IgD-negative memory B cell (primary cell): ENCODE measurements around the gene FOXA1. TPM values are rescaled to one million over a fixed set of nuclear protein-coding genes. Genes with fewer than 3 reads are reported as not detected.

Source experiments
- H3K27ac Mint-ChIP-seq, 3 donors: one replicate each; pipeline ENCODE4 v1.8.0; 2020 to 2022; ENCODE audit warnings: mild to moderate bottlenecking in 3 of 3, mixed read lengths in 3 of 3, moderate library complexity in 1 of 3
- H3K27me3 Mint-ChIP-seq: one replicate; pipeline ENCODE4 v1.8.0; 2021; ENCODE audit warnings: mixed read lengths
- H3K36me3 Mint-ChIP-seq: one replicate; pipeline ENCODE4 v1.8.0; 2020; ENCODE audit warnings: mild to moderate bottlenecking, mixed read lengths
- H3K4me1 Mint-ChIP-seq, 3 donors: one replicate each; pipeline ENCODE4 v1.8.0; 2020 to 2022; ENCODE audit warnings: mixed read lengths in 3 of 3, mild to moderate bottlenecking in 1 of 3
- H3K4me3 Mint-ChIP-seq, 4 donors: one replicate each; pipeline ENCODE4 v1.8.0; 2020 to 2022; ENCODE audit warnings: mild to moderate bottlenecking in 4 of 4, mixed read lengths in 4 of 4, moderate library complexity in 3 of 4
- H3K9me3 Mint-ChIP-seq, 3 donors: one replicate each; pipeline ENCODE4 v1.8.0; 2020 to 2021; ENCODE audit warnings: mixed read lengths in 3 of 3, mild to moderate bottlenecking in 1 of 3
- polyA plus RNA-seq: library from polyadenylated mRNA; unstranded; fragments of 300-500 nt; fragmentation: Illumina TruSeq; gene quantifications from one replicate; pipeline ENCODE4 v1.2.3, GENCODE V29; 2021

Gene FOXA1
- not detected for polyA plus RNA-seq

- peak within 1 kb of the TSS in 2 of 4 donors; percentile 32 to 67 for H3K4me3 Mint-ChIP-seq
- H3K4me1 Mint-ChIP-seq, result peaks cover 0 to 7% (median 4%) of the 10 kb centered on the region in 3 donors
- peaks cover 0 to 11% (median 1%) of the 10 kb centered on the region in 3 donors for H3K9me3 Mint-ChIP-seq
- H3K27ac Mint-ChIP-seq, result peak within 1 kb of the TSS in 2 of 3 donors; percentile 53 to 73
- H3K27me3 Mint-ChIP-seq, result peaks cover 63% of the 10 kb centered on the region
- H3K36me3 Mint-ChIP-seq, result peaks cover 2% of the 10 kb centered on the region
These were observed at the start of gene FOXA1, which contains the start of gene TTC6 for GRCh38 chr14:37594971-37595808. FOXA1 (minus strand) TSS chr14:37595249; CDS start chr14:37594972, 277 bp downstream. TTC6 (plus strand) TSS chr14:37595629; CDS start chr14:37622065, 26,436 bp downstream.

- no peaks in the 10 kb centered on the region for H3K27me3 Mint-ChIP-seq
- H3K4me1 Mint-ChIP-seq, result no peaks in the 10 kb centered on the region
- peaks cover 0 to 4% (median 0%) of the 10 kb centered on the region in 3 donors for H3K9me3 Mint-ChIP-seq
- H3K36me3 Mint-ChIP-seq, result no peaks in the 10 kb centered on the region
- no peak overlapping the region for H3K27ac Mint-ChIP-seq
- H3K4me3 Mint-ChIP-seq, result no peak overlapping the region
These were observed 48.7 kb upstream of the FOXA1 start for GRCh38 chr14:37643701-37644100.

GRCh38 chr14:37642125-37642524 lies 47.1 kb upstream of the FOXA1 start:
- no peak overlapping the region for H3K27ac Mint-ChIP-seq
- H3K4me3 Mint-ChIP-seq, result no peak overlapping the region
- no peaks in the 10 kb centered on the region for H3K36me3 Mint-ChIP-seq

GRCh38 chr14:37641117-37641516 lies 46.1 kb upstream of the FOXA1 start:
- Mint-ChIP-seq H3K27ac (no peak overlapping the region), H3K36me3 (no peaks in the 10 kb centered on the region), H3K9me3 (peaks cover 2 to 8% (median 2%) of the 10 kb centered on the region in 3 donors), H3K4me1 (no peaks in the 10 kb centered on the region), H3K4me3 (no peak overlapping the region), H3K27me3 (no peaks in the 10 kb centered on the region)

More at GRCh38 chr14:37642125-37642524, 47.1 kb upstream of the FOXA1 start:
- peaks cover 0 to 4% (median 0%) of the 10 kb centered on the region in 3 donors for H3K9me3 Mint-ChIP-seq
- H3K4me1 Mint-ChIP-seq, result no peaks in the 10 kb centered on the region
- H3K27me3 Mint-ChIP-seq, result no peaks in the 10 kb centered on the region

DNA sequence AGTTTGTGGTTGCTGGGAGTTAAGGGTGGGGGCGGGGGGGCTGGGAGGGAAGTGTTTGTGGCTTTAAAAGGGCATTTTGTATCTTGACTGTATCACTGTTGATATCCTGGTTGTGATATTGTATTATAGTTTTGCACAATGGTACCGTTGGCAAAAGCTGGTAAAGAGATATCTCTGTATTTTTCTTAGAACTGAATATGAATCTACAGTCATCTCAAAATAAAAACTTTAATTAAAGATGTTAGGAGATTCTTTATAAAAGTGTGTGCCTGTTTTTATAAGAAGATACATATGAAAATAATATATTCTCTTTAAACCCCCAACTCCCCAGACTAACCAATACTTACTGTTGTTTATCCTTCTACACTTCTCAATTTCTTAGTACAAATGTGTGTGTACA lies 43.5 kb upstream of the FOXA1 start:
- H3K36me3 Mint-ChIP-seq, result no peaks in the 10 kb centered on the region
- no peak overlapping the region for H3K4me3 Mint-ChIP-seq
- no peaks in the 10 kb centered on the region for H3K4me1 Mint-ChIP-seq
- H3K27me3 Mint-ChIP-seq, result no peaks in the 10 kb centered on the region
- H3K27ac Mint-ChIP-seq, result no peak overlapping the region
- H3K9me3 Mint-ChIP-seq, result peaks cover 2 to 8% (median 2%) of the 10 kb centered on the region in 3 donors

DNA sequence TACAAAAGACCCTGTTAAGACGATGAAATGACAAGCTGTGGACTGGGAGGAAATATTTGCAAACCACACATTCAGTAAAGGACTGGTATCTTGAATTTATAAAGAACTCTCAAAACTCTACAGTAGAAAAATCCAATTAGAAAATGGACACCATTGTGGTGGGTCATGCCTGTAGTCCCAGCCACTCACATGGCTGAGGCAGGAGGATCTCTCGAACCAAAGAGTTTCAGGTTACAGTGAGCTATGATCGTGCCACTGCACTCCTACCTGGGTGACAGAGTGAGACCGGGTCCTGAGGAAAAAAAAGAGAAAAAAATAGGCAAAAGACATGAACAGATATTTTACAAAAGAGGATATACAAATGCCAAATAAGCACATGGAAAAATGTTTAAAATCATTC lies 42.3 kb upstream of the FOXA1 start:
- H3K27ac Mint-ChIP-seq, result no peak overlapping the region
- H3K9me3 Mint-ChIP-seq, result peaks cover 2 to 8% (median 2%) of the 10 kb centered on the region in 3 donors
- H3K27me3 Mint-ChIP-seq, result no peaks in the 10 kb centered on the region
- no peaks in the 10 kb centered on the region for H3K36me3 Mint-ChIP-seq
- H3K4me3 Mint-ChIP-seq, result no peak overlapping the region
- H3K4me1 Mint-ChIP-seq, result no peaks in the 10 kb centered on the region

DNA sequence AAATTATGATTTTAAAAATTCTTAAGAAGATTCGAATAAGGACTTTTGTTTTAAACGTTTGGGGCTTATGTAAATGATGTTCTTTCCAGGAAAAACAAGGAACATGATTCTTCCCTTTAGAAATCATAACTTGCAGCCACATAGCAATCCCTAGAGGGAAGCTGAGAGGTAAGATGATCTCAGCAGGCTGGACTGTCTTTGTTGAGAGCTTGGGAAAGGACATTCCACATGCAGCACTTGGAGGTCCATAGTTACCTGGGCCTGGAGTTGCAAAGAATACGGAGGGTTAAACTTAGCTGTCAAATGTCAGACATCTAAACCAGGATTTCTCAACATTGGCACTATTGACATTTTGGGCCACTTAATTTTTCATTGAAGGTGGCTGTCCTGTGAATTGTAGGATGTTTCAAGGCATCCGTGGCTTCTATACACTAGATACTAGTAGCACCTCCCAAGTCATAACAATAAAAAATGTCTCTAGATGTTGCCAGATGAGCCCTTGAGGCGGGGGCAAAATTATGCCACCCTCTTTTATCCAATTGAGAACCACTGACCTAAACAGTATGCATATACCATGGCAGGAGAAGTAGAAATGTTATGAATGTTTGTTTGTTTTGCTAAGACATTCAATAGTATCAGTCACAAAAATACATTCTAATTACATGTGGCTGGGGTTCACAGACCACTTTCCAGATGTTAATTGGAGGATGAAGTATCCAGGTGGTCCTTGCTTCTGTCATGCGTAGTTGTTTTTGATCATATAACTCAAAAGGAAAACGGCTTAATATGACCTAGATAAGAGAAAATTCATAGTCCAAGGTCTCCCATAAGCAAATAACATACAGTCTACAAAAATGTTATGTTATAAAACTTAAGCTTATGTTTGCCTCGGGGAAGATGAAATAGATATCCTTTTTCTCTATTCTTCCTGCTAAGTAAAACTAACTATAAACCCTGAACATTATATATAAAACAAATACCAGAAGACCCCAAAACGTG lies 30.8 kb upstream of the FOXA1 start:
- Mint-ChIP-seq H3K9me3 (peaks cover 4 to 10% (median 9%) of the 10 kb centered on the region in 3 donors), H3K27ac (no peak overlapping the region), H3K4me1 (no peaks in the 10 kb centered on the region), H3K4me3 (no peak overlapping the region), H3K27me3 (peaks cover 2% of the 10 kb centered on the region), H3K36me3 (no peaks in the 10 kb centered on the region)

- Mint-ChIP-seq H3K4me3 (no peak overlapping the region), H3K27me3 (peaks cover 3% of the 10 kb centered on the region), H3K27ac (no peak overlapping the region), H3K36me3 (no peaks in the 10 kb centered on the region), H3K4me1 (no peaks in the 10 kb centered on the region), H3K9me3 (peaks cover 3 to 5% (median 4%) of the 10 kb centered on the region in 3 donors)
These were observed 28.9 kb upstream of the FOXA1 start for GRCh38 chr14:37623971-37624370.

- H3K36me3 Mint-ChIP-seq, result no peaks in the 10 kb centered on the region
- H3K4me1 Mint-ChIP-seq, result no peaks in the 10 kb centered on the region
- H3K9me3 Mint-ChIP-seq, result peaks cover 3 to 7% (median 4%) of the 10 kb centered on the region in 3 donors
- H3K27ac Mint-ChIP-seq, result no peak overlapping the region
- peaks cover 3% of the 10 kb centered on the region for H3K27me3 Mint-ChIP-seq
- H3K4me3 Mint-ChIP-seq, result no peak overlapping the region
These were observed 28.4 kb upstream of the FOXA1 start for GRCh38 chr14:37623426-37623951.

- Mint-ChIP-seq H3K36me3 (no peaks in the 10 kb centered on the region), H3K4me3 (no peak overlapping the region), H3K9me3 (peaks cover 4 to 7% (median 7%) of the 10 kb centered on the region in 3 donors), H3K27ac (no peak overlapping the region), H3K4me1 (no peaks in the 10 kb centered on the region), H3K27me3 (peaks cover 3% of the 10 kb centered on the region)
These were observed 27.3 kb upstream of the FOXA1 start for GRCh38 chr14:37622231-37622923.

DNA sequence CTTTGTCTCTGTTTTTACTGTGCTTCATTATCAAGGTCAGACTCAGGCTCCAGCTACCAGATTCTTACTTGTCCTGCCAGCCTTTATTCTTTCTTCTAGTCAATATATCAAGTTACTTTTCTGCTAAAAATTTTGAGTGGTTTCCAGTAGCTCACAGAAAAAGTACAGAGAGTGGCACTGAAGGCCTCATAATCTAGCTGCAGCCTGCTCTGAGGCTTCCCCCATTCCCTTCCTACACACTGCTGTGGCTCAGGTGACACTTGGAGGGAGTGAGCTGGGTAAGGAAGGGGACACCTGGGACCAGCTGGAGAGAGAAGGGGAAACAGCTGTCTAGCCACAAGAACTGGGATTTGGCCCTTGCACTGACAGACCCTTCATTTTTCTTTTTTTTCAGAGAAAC lies 25.8 kb upstream of the FOXA1 start:
- H3K4me3 Mint-ChIP-seq, result no peak overlapping the region
- H3K27me3 Mint-ChIP-seq, result peaks cover 3% of the 10 kb centered on the region
- no peaks in the 10 kb centered on the region for H3K36me3 Mint-ChIP-seq
- H3K27ac Mint-ChIP-seq, result no peak overlapping the region
- peaks cover 6 to 12% (median 11%) of the 10 kb centered on the region in 3 donors for H3K9me3 Mint-ChIP-seq
- no peaks in the 10 kb centered on the region for H3K4me1 Mint-ChIP-seq

DNA sequence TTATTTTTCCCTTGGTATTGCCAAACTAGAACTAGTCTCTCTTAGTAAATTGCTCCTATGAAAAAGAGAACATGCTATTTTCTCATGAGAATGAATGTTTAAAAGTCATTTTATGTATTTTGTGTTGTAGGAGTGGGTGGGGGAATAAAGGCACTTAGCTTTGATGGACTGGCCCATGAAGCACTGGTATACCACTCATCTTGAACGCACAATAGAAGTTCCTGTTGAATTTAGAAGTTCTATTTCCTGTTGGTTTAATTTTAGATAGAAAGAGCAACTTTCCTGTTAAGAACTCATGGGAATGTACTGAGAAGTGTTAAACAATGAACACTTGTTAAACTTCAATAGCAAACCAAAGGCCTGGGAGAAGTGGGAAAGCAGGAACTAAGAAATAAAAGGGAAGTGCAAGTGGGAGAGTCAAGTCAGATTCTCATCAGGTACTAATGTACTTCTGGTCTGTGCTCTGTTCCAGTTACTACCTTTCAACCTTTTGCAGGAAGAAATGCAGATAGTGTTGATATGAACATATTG lies 23.5 kb upstream of the FOXA1 start:
- no peak overlapping the region for H3K4me3 Mint-ChIP-seq
- no peaks in the 10 kb centered on the region for H3K4me1 Mint-ChIP-seq
- H3K36me3 Mint-ChIP-seq, result no peaks in the 10 kb centered on the region
- H3K9me3 Mint-ChIP-seq, result peaks cover 13 to 22% (median 22%) of the 10 kb centered on the region in 3 donors
- no peak overlapping the region for H3K27ac Mint-ChIP-seq
- H3K27me3 Mint-ChIP-seq, result peaks cover 5% of the 10 kb centered on the region

- peaks cover 5% of the 10 kb centered on the region for H3K27me3 Mint-ChIP-seq
- no peaks in the 10 kb centered on the region for H3K36me3 Mint-ChIP-seq
- no peaks in the 10 kb centered on the region for H3K4me1 Mint-ChIP-seq
- no peak overlapping the region for H3K27ac Mint-ChIP-seq
- no peak overlapping the region for H3K4me3 Mint-ChIP-seq
- peaks cover 14 to 23% (median 23%) of the 10 kb centered on the region in 3 donors for H3K9me3 Mint-ChIP-seq
These were observed 22.9 kb upstream of the FOXA1 start for GRCh38 chr14:37617864-37618365.

DNA sequence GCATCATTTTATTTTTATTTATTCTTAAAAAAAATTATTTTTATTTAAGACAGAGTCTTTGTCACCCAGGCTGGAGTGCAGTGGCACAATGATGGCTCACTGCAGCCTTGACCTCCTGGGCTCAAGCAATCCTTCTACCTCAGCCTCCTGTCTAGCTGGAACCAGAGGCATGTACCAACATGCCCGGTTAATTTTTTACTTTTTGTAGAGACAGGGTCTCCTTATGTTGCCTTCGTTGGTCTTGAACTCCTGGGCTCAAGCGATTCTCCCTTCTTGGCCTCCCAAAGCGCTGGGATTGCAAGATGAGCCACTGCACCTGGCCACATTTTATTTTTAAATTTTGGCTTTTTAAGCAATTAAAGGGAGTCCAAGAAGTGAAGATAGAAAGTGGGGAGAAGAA lies 21.8 kb upstream of the FOXA1 start:
- peaks cover 14 to 26% (median 23%) of the 10 kb centered on the region in 3 donors for H3K9me3 Mint-ChIP-seq

More for the DNA sequence above, 21.8 kb upstream of the FOXA1 start:
- Mint-ChIP-seq H3K27me3 (peaks cover 4% of the 10 kb centered on the region), H3K4me3 (no peak overlapping the region), H3K27ac (no peak overlapping the region), H3K4me1 (no peaks in the 10 kb centered on the region), H3K36me3 (no peaks in the 10 kb centered on the region)
